ENCODE measurements around the gene MTERF4. TPM values are rescaled to one million over a fixed set of nuclear protein-coding genes. Genes with fewer than 3 reads are reported as not detected.

MTERF4 gene, protein sequence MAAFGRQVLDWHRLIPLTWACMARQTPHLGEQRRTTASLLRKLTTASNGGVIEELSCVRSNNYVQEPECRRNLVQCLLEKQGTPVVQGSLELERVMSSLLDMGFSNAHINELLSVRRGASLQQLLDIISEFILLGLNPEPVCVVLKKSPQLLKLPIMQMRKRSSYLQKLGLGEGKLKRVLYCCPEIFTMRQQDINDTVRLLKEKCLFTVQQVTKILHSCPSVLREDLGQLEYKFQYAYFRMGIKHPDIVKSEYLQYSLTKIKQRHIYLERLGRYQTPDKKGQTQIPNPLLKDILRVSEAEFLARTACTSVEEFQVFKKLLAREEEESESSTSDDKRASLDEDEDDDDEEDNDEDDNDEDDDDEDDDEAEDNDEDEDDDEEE
- 37.6 and 43.2 TPM in 2 replicates for total RNA-seq

DNA sequence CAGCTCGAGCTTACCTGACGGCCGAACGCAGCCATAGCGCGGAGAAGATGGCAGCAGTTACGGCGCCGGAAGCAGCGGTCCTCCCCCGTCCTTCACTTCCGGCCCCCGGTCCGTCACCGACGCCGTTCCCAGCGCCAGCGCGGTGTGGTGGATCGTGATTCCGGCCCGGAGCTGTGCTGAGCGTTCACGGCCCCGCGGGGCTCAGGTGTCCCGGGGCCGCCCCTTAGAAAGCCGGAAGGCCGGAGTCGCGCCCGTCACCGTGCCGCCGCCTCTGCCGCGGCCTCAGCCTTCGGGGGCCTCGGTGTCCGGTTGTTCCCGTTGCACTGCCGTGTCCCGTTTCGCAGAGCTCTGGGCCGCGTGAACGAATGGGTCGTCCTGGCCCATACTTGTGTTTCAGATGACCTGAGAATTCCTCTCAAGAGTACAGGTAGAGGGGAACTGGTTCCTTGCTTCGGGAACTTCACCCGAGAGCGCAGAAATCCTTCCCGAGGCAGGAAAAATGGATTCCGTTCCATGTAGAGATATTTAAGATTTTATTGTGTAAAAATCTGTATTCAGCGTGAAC lies at the start of gene MTERF4:
MTERF4 (minus strand) TSS at position 49 of the 565 bp plus-strand sequence; CDS start at position 35, 14 bp downstream.
- peak; percentile 81 for DNase-seq

DNA sequence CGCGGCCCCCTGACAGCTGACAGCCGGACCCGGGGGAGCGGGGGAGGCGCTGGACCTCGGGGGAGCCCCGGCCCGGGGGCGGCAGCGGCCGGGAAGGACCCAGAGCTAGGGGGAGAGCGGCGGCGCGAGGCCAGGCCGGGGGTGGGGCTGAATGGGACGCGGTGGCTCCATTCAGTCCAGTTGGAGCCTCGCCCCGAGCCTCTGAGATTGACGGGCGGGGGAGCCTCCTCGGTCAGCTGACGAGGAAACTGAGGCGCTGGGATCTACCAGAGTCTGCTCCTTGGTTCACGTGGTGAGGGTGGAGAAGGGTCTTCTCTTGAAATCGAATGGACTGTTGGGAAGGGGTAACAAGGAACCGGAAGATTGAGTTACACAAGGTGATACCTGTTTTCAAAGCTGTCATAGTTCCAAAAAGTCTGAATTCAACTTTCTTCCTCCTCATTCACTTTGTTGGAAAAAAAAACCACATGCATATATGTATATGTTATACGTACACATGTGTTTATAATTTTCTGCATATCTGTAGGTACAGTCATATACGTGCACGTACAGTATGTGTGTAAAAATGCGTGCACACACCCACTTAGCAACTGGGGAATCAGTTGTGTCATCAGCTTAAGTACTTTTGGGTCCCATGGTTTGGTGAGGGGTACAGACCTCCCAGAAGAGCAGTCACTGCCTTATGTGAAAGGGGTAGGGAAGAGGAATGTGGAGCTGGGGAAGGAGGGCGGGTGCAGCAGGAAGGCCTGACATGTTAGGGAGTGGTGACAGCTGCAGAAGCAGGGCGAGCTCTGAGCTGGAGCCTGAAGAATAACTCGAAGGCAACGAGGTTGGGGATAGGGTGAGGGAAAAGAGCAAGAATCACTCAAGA lies 48.8 kb upstream of the MTERF4 start:
- no peak for DNase-seq

DNA sequence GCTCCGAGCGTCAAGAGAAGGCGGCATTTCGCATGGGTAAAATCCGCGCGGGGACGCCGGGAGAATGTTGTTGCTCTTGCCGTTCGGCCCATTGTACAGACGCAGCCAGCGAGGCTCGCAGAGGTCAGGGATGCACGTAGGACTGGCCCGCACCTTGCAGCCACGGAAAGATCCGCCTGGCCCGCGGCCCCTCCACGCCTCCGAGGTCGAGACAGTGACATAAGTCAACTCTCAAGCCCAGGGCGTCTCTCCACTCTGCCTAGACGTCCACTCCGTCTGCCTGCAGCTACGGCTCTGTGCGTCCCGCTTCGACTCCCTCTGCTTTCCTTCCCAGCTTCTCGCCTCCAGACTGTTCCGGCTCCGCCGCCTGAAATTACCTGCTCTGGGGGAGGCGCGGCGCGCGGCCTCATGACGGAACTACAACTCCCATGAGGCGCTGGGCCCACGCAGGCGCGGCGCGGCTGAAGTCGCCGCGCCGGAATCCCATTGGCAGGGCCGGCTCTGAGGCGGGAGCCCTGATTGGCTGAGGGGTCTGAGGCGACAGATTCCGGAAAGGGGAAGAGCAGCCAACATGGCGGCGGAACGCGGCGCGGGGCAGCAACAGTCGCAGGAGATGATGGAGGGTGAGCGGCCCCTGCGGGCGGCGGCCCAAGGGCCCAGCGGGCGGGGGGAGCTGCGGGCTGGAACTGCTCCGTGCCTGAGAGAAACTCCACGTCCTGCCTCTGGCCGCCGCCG lies 48.0 kb upstream of the MTERF4 start, which contains the start of gene PPP1R7:
PPP1R7 (plus strand) TSS at position 543 of the 735 bp plus-strand sequence; CDS start at position 572, 29 bp downstream.
- DNase-seq, result peak; percentile 96

DNA sequence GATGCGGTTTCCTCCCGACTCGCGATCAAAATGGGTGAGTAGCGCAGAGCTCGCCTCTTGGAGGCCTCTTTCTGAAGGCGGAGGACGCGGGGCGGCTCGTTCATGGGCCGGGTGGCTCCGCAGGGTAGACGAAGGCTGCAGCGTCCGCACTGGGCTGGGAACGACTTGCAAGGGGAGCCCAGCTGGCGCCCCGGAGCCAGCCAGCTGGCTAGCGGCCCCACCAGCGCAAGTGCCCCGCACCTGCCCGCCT lies 47.5 kb upstream of the MTERF4 start:
- DNase-seq, result no peak

DNA sequence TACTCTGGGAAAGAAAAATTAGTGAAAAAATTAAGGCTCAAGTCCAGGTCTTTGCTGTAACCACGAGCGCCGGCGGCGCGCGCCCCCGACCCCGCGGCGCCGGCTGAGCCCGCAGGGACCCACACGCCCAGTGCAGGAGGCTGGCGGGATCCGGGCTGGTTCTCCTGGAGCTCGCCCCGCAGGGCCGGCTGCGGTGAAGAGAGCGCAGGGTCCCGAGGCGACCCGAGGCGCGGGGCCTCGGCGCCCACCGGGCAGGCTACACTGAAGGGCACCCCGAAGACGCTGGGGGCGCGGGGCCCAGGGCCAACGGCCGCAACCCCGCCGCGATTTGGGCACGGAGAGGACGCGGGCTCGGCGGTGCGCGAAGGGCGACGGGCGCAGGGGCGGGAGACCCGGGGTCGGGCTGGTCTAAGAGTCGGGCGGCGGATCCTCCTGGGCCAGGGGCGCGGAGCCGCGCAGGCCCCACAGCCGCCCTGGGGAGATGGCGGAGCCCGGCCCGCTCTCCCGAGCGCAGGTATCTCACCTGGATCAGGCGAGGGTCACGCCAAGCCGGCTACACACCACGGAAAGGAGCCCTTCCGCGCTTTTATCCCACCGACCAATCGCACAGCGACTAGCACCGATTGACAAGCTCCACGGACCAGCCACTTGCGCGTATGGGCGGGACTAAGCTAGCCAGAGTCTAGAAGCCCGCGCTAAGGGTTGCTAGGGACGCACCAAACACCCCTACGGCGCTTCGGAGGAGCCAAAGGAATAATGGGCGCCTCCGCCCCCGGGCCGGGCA lies 47.0 kb upstream of the MTERF4 start, which contains the start of gene PASK:
PASK (minus strand) TSS at position 582 of the 784 bp plus-strand sequence. CDS start 6,440 bp downstream, outside the sequence.
- DNase-seq, result peak; percentile 96

DNA sequence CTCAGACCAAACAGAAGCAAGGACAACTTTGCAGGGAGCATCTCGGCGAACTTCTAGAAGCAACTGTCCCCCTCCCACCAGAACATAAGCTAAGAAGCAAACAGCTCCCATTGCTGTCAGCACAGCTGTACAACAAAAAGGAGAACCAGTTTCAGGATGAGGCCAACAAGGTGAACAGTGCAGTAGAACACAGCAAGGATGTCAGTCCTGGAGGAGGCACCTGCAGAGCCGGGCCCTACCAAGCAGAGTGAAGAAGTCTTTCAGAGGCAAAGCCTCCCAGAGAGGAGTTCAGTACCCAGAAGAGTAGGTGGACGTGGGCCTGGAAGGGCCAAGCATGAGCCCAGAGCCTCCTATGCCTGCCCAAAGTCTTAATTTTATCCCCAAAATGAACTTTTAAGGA lies 46.2 kb upstream of the MTERF4 start:
- no peak for DNase-seq

DNA sequence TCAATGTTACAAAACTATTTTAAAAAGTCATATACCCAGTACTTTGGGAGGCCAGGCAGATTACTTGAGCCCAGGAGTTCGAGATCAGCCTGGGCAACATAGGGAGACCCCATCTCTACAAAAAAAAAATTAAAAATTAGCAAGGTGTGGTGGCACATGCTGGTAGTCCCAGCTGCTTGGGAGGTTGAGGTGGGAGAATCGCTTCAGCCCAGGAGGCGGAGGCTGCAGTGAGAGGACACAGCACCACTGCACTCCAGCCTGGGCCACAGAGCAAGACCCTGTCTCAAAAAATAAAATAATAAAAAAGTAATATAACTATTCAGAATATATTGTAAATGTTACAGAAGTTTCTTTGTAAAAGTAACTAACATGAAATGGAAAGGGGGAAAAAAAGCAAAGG lies 45.2 kb upstream of the MTERF4 start:
- no peak for DNase-seq

DNA sequence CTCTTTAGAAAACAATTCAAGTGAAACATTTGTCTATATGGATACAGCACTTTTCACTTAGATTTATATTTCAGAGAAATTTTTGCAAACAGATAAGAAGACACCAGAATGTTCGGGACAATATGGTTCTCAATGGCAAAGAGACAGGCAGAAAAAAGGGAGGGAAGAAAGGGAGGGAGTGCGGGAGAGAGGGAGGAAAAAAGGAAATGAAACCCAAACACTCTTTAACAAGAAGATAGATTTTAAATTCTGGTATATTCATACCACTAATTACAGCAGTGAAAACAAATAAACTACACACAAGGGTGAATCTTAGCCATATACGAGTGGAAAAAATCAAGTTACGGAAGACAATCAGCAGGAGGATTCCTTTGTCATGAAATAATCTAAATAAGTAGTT lies 44.2 kb upstream of the MTERF4 start:
- DNase-seq, result no peak

DNA sequence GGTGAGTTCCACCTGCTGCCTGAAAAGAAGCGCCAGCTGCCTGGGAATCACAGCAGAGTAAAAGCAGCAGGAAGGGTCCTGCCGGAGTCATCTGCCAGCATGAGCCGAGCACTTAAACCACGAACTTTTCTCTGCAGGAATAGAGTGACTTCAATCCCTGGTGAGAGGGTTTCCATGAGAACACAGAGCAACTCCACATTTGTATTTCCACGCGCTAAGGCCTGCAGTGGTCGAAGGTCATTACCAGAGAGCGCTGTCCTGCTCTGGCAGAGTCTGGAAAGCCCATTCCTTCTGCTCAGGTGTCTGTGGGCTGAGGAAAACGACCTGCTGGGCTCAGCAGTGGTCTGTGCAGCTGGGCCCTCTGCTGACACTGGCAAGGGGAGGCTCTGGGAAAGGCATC lies 40.5 kb upstream of the MTERF4 start:
- no peak for DNase-seq

DNA sequence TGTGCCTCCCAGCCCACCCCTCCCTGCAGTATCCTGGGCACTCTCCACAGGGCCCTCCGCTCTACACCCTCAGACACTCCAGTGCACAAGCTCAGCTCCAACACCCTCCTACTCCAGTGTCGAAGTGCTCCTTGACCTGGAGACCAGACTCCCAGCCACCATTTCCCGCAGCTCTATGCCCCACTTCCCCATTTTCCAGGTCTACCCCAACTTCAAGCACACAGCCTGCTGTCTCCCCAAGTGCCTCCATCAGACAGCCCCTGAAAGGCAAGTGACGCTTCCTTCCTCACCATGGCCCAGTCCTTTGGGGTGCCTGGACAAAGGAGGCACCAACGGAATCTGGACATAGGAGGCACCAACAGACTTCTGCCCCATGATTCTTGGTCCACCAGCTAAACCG lies 40.0 kb upstream of the MTERF4 start:
- DNase-seq, result no peak

DNA sequence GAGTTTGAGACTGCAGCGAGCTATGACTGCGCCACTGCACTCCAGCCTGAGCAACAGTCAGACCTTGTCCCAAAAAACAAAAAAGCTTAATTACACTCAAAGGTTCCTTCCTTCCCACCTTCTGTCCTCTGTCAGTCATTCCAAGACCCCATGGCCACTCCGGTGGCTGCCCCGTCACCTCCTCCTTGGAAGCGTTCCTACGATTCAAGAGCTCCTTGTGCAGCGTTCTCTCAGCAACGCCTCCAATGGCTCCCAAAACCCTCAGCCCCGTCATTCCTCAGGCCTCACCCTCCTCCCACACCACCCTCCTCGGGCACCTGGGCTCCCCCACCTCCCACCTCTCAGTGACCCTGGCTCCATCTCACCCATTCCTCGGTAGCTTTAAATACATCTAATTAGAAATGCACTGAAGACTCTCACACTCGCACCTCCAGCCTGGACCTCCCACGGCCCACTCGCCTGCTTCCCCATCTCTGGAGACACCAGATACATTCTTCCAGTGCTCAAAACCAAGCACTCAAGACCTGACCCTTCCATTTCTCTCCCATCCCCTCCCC lies 39.2 kb upstream of the MTERF4 start:
- DNase-seq, result no peak

DNA sequence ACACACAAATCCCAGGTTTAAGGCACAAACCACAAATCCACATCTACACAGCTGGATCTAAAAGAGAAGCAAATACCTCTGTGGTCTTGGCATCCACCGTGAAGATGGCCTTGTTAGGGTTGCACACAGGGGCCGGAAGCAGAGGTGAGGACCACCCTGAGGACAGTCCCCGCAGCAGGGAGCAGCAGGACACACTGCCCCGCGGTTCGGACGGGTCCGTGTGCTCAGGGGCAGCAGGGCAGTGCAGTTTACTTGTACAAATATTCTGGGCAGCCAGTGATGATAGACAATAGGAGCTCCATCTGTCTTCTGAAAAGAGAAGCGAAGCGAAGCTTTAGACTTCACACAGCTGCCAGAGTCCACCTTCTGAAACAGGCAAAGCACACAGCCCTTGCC lies 38.4 kb upstream of the MTERF4 start:
- DNase-seq, result no peak

DNA sequence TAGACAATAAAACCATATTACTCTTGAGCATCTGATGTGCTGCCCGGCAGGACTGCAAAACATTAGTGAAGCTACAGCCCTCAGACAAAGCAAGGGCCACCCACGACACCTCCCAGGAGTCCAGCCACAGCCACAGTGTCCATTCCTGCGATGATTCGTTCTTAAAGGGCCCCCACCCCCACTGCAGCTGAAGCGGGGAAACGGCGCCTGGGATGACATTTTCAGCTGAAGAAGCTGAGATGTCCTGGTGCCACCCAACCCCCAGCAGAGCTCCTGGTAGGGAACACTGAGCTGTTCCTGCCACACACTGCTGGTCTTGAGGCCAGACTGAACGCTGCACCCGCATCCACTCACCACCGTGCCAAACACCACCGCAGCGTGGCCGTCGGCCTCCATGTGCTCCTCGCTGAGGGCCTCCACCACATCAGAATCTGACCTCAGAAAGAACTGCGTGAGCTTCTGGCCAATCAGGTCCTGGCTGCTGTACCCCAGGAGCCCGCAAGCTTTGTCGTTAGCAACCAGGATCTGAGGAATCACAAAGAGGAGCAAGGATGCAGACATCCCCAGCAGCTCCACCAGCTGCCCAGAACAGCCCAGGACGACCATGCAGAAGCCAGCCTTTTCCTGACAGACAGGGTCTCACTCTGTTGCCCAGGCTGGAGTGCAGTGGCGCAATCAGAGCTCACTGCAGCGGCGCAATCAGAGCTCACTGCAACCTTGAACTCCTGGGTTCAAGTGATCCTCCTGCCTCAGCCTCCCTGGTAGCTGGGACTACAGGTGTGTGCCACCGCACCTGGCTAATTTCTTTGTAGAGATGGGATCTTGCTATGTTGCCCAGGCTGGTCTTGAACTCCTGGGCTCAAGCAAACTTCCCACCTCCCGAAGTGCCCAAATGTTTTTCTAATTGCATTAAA lies 37.7 kb upstream of the MTERF4 start:
- DNase-seq, result no peak

DNA sequence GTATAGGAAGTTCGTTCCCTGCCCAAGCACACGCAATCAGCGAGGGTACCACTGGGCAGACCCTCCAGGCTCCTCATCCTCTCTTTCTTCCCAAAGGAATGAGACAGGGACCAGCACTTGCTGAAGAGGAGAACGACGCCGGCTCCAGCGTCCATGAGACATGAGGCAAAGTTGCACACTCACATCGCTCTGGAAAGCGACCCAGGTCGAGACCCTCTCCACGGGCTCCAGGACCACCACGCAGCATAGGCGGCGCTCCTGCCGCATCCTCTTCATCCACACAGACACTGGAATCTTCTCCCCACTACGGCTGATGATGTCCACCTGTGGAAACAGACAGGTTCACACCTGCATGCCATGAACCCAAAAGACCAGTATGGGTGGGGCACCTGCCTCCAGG lies 36.4 kb upstream of the MTERF4 start:
- no peak for DNase-seq

DNA sequence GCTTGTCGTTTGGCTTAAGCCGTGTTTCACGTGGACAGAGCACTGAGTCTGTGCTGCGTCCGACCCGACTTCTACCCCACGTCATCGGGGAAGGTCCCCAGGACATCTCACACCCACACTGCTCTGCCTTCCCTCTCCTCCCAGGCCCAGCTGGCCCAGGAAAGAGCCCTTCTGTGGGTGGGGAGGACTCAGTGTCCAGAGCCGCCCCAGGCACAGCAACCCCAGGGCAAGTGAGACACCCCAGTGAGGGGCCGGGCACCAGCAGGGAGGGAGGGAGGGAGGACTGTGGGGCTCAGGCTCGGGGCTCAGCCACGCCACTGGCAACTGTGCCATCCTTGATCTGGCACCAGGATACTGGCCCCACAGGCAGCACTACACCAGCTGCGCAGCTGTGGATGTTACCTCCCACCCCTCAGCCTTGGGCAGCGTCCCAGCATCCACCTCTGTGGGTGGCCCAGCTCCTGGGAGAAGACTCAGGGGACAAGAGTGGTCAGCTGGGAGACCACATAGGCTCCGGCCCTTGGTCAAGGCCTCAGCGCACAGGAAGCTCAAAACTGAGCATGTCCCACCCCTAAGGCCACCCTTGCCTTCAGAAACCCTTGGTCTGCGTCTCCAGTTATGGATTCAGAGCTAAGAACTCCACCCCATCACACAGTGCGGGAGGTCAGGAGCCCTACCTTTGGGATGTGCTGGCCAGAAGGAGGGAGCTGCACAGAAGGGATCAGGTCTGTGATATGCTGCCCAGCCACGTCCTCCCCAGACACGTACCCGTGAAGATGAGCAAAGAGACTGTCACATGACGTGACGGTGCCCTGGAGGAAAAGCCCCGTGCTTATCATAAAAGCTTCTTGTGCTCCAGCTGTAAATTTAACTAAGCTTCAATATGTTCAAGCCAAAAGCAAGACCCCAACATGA lies 35.4 kb upstream of the MTERF4 start:
- no peak for DNase-seq

DNA sequence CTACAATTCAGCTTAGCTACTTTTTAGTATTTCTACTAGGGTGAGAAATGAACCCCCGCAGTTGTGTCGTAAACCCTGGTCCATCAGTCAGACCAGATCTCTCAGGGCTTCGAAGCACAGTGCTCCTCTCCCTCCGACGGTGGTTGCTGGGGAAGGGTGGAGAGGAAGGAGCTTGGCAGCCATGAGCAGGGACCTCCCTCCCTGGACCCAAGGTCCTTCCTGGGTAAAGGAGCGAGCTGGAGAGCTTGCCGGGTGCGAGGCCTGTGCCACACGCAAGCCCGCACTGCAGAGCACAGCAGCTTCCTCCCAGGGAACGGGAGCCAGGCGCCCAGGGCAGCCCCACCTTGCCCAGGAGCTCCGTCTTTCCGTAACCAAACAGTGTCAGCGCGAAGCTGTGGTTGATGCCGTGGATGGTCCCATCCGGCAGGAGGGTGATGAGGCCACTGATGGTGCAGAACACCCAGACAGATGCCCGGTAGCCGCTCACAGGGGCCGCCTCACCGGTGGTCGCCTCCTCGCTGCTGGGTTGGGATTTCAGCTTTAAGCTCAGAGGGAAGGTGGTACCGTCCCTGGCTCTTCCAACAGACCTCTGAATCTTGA lies 34.7 kb upstream of the MTERF4 start:
- no peak for DNase-seq

DNA sequence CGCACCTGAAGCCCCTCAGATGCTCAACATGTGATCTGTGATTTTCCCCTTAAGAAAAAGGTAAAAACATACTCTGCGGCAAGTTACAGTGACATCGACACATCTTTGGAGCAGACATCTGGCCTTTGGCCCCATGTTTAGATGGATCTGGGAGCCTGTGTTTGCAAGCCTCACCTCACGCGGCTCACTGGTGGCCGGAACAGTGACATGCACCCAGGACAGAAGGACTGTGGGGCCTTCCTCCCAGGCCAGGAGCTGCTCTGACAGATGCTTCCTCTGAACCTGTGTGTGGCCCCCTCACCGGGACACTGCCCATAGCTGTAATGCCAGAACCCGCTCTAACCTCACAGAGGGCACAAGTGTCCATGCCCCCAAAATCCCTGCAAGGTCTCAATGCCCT lies 34.1 kb upstream of the MTERF4 start:
- DNase-seq, result no peak

DNA sequence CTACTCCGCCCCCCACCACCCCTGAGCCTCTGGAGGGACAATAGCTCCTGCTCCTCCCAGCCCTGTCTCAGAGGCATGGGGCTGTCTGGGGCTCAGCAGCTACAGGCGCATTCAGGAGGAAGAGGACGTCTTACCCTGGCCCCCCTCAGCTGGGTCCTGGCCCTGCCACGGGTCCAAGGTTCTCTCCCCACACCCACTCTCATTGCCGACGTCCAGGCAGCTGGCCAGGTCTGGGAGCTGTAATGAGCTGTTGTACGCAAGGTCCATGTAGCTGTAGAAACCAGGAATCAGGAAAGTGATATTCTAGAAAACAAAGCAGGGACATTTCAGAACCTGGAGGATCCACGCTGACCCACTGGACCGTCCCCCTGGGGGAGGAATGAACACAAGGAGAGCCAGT lies 33.6 kb upstream of the MTERF4 start:
- no peak for DNase-seq

DNA sequence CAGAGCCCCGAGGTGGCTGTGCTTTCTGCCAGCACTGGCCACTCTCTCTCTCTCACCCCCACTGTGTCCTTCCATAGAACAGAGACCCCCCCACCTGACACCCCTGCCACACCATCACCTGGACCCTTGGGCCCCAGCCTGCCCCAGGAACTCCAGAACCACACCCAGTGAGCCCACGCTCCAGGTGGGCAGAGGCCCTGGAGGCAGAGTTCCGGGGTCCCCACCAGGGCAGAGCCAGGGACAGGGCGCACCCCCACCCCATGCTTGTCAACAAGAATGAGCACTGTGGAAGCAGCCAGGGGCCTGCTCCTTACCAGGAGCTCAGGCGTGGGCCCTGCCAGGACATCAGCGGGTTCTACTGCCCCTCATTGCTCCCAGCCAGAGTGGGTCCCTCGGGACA lies 32.6 kb upstream of the MTERF4 start:
- no peak for DNase-seq

All from dermis blood vessel endothelial cell (primary cell).